HUES48 (cell line): ENCODE data around the gene PAX8.

Experiments used
- H3K27ac ChIP-seq: one replicate; pipeline ENCODE4 v1.7.0; 2013; ENCODE audit warnings: low read depth, low read length, inconsistent platforms
- H3K27me3 ChIP-seq: 2 replicates; pipeline ENCODE4 v1.6.1; 2013; ENCODE audit warnings: mild to moderate bottlenecking, low read length; ENCODE audit not compliant: control insufficient read depth, insufficient read depth
- H3K36me3 ChIP-seq: 2 replicates; pipeline ENCODE4 v1.6.1; 2013; ENCODE audit warnings: low read length; ENCODE audit not compliant: control insufficient read depth, insufficient read depth
- H3K4me1 ChIP-seq: 2 replicates; pipeline ENCODE4 v1.6.1; 2013; ENCODE audit warnings: mild to moderate bottlenecking, low read length; ENCODE audit not compliant: control insufficient read depth, insufficient read depth
- H3K4me3 ChIP-seq: 2 replicates; pipeline ENCODE4 v1.5.1; 2013; ENCODE audit warnings: mild to moderate bottlenecking, low read depth, low read length
- H3K9ac ChIP-seq: 2 replicates; pipeline ENCODE4 v1.6.1; 2013; ENCODE audit warnings: mild to moderate bottlenecking, low read depth, low read length, moderate library complexity
- H3K9me3 ChIP-seq: 2 replicates; pipeline ENCODE4 v1.6.1; 2013; ENCODE audit warnings: low read length; ENCODE audit not compliant: control insufficient read depth, insufficient read depth

The PAX8 gene

GRCh38 chr2:113179446-113180045 lies 99.2 kb downstream of the PAX8 start:
- no peak overlapping the region for H3K4me3 ChIP-seq
- H3K27ac ChIP-seq: no peak overlapping the region
- no peaks in the 10 kb centered on the region for H3K36me3 ChIP-seq
- H3K9me3 ChIP-seq: no peaks in the 10 kb centered on the region
- peaks cover 4% of the 10 kb centered on the region; the same call in 1 of the 2 replicates for H3K4me1 ChIP-seq
- no peaks in the 10 kb centered on the region for H3K27me3 ChIP-seq
- no peak overlapping the region for H3K9ac ChIP-seq

- H3K9ac ChIP-seq: no peak overlapping the region
- H3K9me3 ChIP-seq: no peaks in the 10 kb centered on the region
- no peaks in the 10 kb centered on the region for H3K27me3 ChIP-seq
- no peak overlapping the region for H3K4me3 ChIP-seq
- no peaks in the 10 kb centered on the region for H3K36me3 ChIP-seq
- H3K27ac ChIP-seq: no peak overlapping the region
- H3K4me1 ChIP-seq: peaks cover 4% of the 10 kb centered on the region; the same call in 1 of the 2 replicates
Measured at GRCh38 chr2:113178891-113179290, 99.8 kb downstream of the PAX8 start.

GRCh38 chr2:113178069-113178746 lies 100.5 kb downstream of the PAX8 start:
- Histone ChIP-seq H3K9ac (no peak overlapping the region), H3K27me3 (no peaks in the 10 kb centered on the region), H3K9me3 (no peaks in the 10 kb centered on the region), H3K4me3 (no peak overlapping the region), H3K36me3 (no peaks in the 10 kb centered on the region), H3K27ac (no peak overlapping the region), H3K4me1 (peaks cover 4% of the 10 kb centered on the region; the same call in 1 of the 2 replicates)

GRCh38 chr2:113176696-113177355 lies 101.9 kb downstream of the PAX8 start:
- no peaks in the 10 kb centered on the region for H3K36me3 ChIP-seq
- no peak overlapping the region for H3K27ac ChIP-seq
- no peak overlapping the region for H3K9ac ChIP-seq
- peaks cover 4% of the 10 kb centered on the region; the same call in 1 of the 2 replicates for H3K4me1 ChIP-seq
- H3K27me3 ChIP-seq: no peaks in the 10 kb centered on the region
- H3K9me3 ChIP-seq: no peaks in the 10 kb centered on the region
- no peak overlapping the region for H3K4me3 ChIP-seq

- Histone ChIP-seq H3K9me3 (no peaks in the 10 kb centered on the region), H3K4me3 (no peak overlapping the region), H3K27ac (no peak overlapping the region), H3K36me3 (no peaks in the 10 kb centered on the region), H3K4me1 (peaks cover 4% of the 10 kb centered on the region; the same call in 1 of the 2 replicates), H3K9ac (no peak overlapping the region), H3K27me3 (no peaks in the 10 kb centered on the region)
Measured at GRCh38 chr2:113175736-113176695, 102.7 kb downstream of the PAX8 start.

GRCh38 chr2:113175042-113175628 lies 103.6 kb downstream of the PAX8 start:
- no peaks in the 10 kb centered on the region for H3K36me3 ChIP-seq
- no peak overlapping the region for H3K9ac ChIP-seq
- peaks cover under 1% of the 10 kb centered on the region; the same call in 1 of the 2 replicates for H3K4me1 ChIP-seq
- H3K27ac ChIP-seq: no peak overlapping the region
- no peak overlapping the region for H3K4me3 ChIP-seq
- no peaks in the 10 kb centered on the region for H3K27me3 ChIP-seq
- H3K9me3 ChIP-seq: no peaks in the 10 kb centered on the region

GRCh38 chr2:113174376-113174750 lies 104.4 kb downstream of the PAX8 start:
- Histone ChIP-seq H3K27ac (no peak overlapping the region), H3K36me3 (no peaks in the 10 kb centered on the region), H3K9me3 (no peaks in the 10 kb centered on the region), H3K4me1 (no peaks in the 10 kb centered on the region), H3K9ac (no peak overlapping the region), H3K4me3 (no peak overlapping the region), H3K27me3 (no peaks in the 10 kb centered on the region)

- Histone ChIP-seq H3K36me3 (no peaks in the 10 kb centered on the region), H3K4me3 (no peak within 1 kb of the TSS), H3K4me1 (no peaks in the 10 kb centered on the region), H3K27ac (no peak within 1 kb of the TSS), H3K27me3 (no peaks in the 10 kb centered on the region), H3K9ac (no peak within 1 kb of the TSS), H3K9me3 (no peaks in the 10 kb centered on the region)
Measured at GRCh38 chr2:113173542-113174375, 105.0 kb downstream of the PAX8 start, which contains the start of gene PSD4. Gene PSD4 (plus strand): TSS chr2:113173971. CDS start chr2:113182457, 8,486 bp downstream.

GRCh38 chr2:113172721-113173541 lies 105.8 kb downstream of the PAX8 start:
- H3K4me3 ChIP-seq: no peak overlapping the region
- no peaks in the 10 kb centered on the region for H3K27me3 ChIP-seq
- H3K9me3 ChIP-seq: no peaks in the 10 kb centered on the region
- no peak overlapping the region for H3K27ac ChIP-seq
- no peaks in the 10 kb centered on the region for H3K36me3 ChIP-seq
- no peak overlapping the region for H3K9ac ChIP-seq
- H3K4me1 ChIP-seq: no peaks in the 10 kb centered on the region
